Duodenal mucosa (tissue), 2 donors: ENCODE results near the gene GSTM2.
A peak's percentile ranks its signal among the peaks of the same experiment; 100 is the strongest.
"Not testable (repeated sequence)": the region's sequence is repeated elsewhere in the genome, so short reads cannot be mapped to it uniquely, and the experiment has no call there.

Experiments used
- H3K27ac ChIP-seq: one replicate; pipeline ENCODE4 v1.7.0; 2013; ENCODE audit warnings: low read depth, low read length
- H3K27me3 ChIP-seq, 2 donors: one replicate each; pipeline ENCODE4 v1.7.0; 2013; ENCODE audit warnings: low read length in 2 of 2, control low read depth in 1 of 2; ENCODE audit not compliant: insufficient read depth in 2 of 2, control insufficient read depth in 1 of 2
- H3K36me3 ChIP-seq, 2 donors: one replicate each; pipeline ENCODE4 v1.7.0; 2013; ENCODE audit warnings: low read length in 2 of 2, control low read depth in 1 of 2; ENCODE audit not compliant: insufficient read depth in 2 of 2, control insufficient read depth in 1 of 2
- H3K4me1 ChIP-seq, 2 donors: one replicate each; pipeline ENCODE4 v1.7.0; 2013; ENCODE audit warnings: low read length in 2 of 2, control low read depth in 1 of 2; ENCODE audit not compliant: insufficient read depth in 2 of 2, control insufficient read depth in 1 of 2
- H3K4me3 ChIP-seq, 2 donors: one replicate each; pipeline ENCODE4 v1.7.0; 2013; ENCODE audit warnings: low read length in 2 of 2, low read depth in 1 of 2
- H3K9ac ChIP-seq, 2 donors: one replicate each; pipeline ENCODE4 v1.7.0; 2013; ENCODE audit warnings: low read length in 2 of 2, low read depth in 1 of 2
- H3K9me3 ChIP-seq, 2 donors: one replicate each; pipeline ENCODE4 v1.7.0; 2013; ENCODE audit warnings: low read length in 2 of 2, control low read depth in 1 of 2; ENCODE audit not compliant: control insufficient read depth in 1 of 2

Gene GSTM2

GRCh38 chr1:109695138-109695537, 27.3 kb downstream of the GSTM2 start:
- not testable (repeated sequence) for H3K27ac ChIP-seq, H3K4me3 ChIP-seq, H3K36me3 ChIP-seq, H3K4me1 ChIP-seq, H3K9me3 ChIP-seq, H3K27me3 ChIP-seq, H3K9ac ChIP-seq

GRCh38 chr1:109697066-109697465, 29.2 kb downstream of the GSTM2 start:
- Histone ChIP-seq H3K4me3 (no peak overlapping the region), H3K27ac (no peak overlapping the region), H3K27me3 (no peaks in the 10 kb centered on the region), H3K9ac (no peak overlapping the region), H3K4me1 (no peaks in the 10 kb centered on the region), H3K36me3 (no peaks in the 10 kb centered on the region), H3K9me3 (no peaks in the 10 kb centered on the region)

GRCh38 chr1:109697861-109698260, 30.0 kb downstream of the GSTM2 start:
- not testable (repeated sequence) for H3K27me3 ChIP-seq, H3K9ac ChIP-seq, H3K4me3 ChIP-seq, H3K27ac ChIP-seq, H3K36me3 ChIP-seq, H3K9me3 ChIP-seq, H3K4me1 ChIP-seq

- not testable (repeated sequence) for H3K9ac ChIP-seq, H3K27ac ChIP-seq, H3K36me3 ChIP-seq, H3K4me1 ChIP-seq, H3K4me3 ChIP-seq, H3K27me3 ChIP-seq, H3K9me3 ChIP-seq
Observed at GRCh38 chr1:109702940-109703339, 35.1 kb downstream of the GSTM2 start.

- no peak overlapping the region for H3K9ac ChIP-seq
- no peak overlapping the region for H3K27ac ChIP-seq
- H3K4me3 ChIP-seq, result no peak overlapping the region
- H3K4me1 ChIP-seq, result no peaks in the 10 kb centered on the region
- no peaks in the 10 kb centered on the region for H3K27me3 ChIP-seq
- peaks cover 4 to 5% of the 10 kb centered on the region in 2 donors for H3K9me3 ChIP-seq
- no peaks in the 10 kb centered on the region for H3K36me3 ChIP-seq
Observed at GRCh38 chr1:109704173-109704572, 36.3 kb downstream of the GSTM2 start.

GRCh38 chr1:109705411-109705810, 37.6 kb downstream of the GSTM2 start:
- no peaks in the 10 kb centered on the region for H3K4me1 ChIP-seq
- H3K9ac ChIP-seq, result no peak overlapping the region
- no peak overlapping the region for H3K27ac ChIP-seq
- H3K4me3 ChIP-seq, result no peak overlapping the region
- no peaks in the 10 kb centered on the region for H3K27me3 ChIP-seq
- no peaks in the 10 kb centered on the region for H3K36me3 ChIP-seq
- peaks cover 4 to 6% of the 10 kb centered on the region in 2 donors for H3K9me3 ChIP-seq

GRCh38 chr1:109708949-109709348, 41.1 kb downstream of the GSTM2 start:
- not testable (repeated sequence) for H3K9ac ChIP-seq, H3K9me3 ChIP-seq, H3K27ac ChIP-seq, H3K27me3 ChIP-seq, H3K4me1 ChIP-seq, H3K36me3 ChIP-seq, H3K4me3 ChIP-seq

GRCh38 chr1:109709822-109710221, 42.0 kb downstream of the GSTM2 start:
- H3K27ac ChIP-seq, H3K27me3 ChIP-seq, H3K36me3 ChIP-seq, H3K9me3 ChIP-seq, H3K4me1 ChIP-seq, H3K4me3 ChIP-seq, H3K9ac ChIP-seq: not testable (repeated sequence)

- not testable (repeated sequence) for H3K9me3 ChIP-seq
- peak within 1 kb of the TSS; percentile 8 to 28 for H3K4me3 ChIP-seq
Observed at GRCh38 chr1:109711593-109712320, 43.9 kb downstream of the GSTM2 start, which contains the start of gene GSTM5. GSTM5 (plus strand) TSS chr1:109712251; CDS start chr1:109712313, 62 bp downstream.

GRCh38 chr1:109712321-109712864, 44.5 kb downstream of the GSTM2 start:
- Histone ChIP-seq H3K36me3 (no peaks in the 10 kb centered on the region), H3K4me1 (no peaks in the 10 kb centered on the region), H3K9me3 (peaks cover 4 to 6% of the 10 kb centered on the region in 2 donors), H3K27me3 (no peaks in the 10 kb centered on the region), H3K27ac (no peak overlapping the region), H3K9ac (no peak overlapping the region), H3K4me3 (peak overlapping the region; percentile 8 to 28)

More at GRCh38 chr1:109711593-109712320, 43.9 kb downstream of the GSTM2 start, which contains the start of gene GSTM5:
- H3K4me1 ChIP-seq, H3K9ac ChIP-seq, H3K27me3 ChIP-seq, H3K36me3 ChIP-seq, H3K27ac ChIP-seq: not testable (repeated sequence)
